Sigmoid colon (tissue), 7 donors: Measurements from ENCODE around the gene CMPK1. TPM values are rescaled to one million over a fixed set of nuclear protein-coding genes. Genes with fewer than 3 reads are reported as not detected.

Experiments
- DNase-seq: peaks from one replicate; pipeline ENCODE4 v3.0.0-alpha.2; 2019
- H3K27ac ChIP-seq, 4 donors: fragments of 200-600 bp; sonication (generic); one replicate each; pipeline ENCODE4 v1.5.1; 2016 to 2019; ENCODE audit warnings: mild to moderate bottlenecking in 1 of 4
- H3K27me3 ChIP-seq, 3 donors: fragments of 200-600 bp; sonication (generic); one replicate each; pipeline ENCODE4 v1.5.1; 2019; ENCODE audit warnings: mild to moderate bottlenecking in 1 of 3
- H3K36me3 ChIP-seq, 4 donors: fragments of 200-600 bp; sonication (generic); one replicate each; pipeline ENCODE4 v1.5.1; 2016 to 2019
- H3K4me1 ChIP-seq, 4 donors: fragments of 200-600 bp; sonication (generic); one replicate each; pipeline ENCODE4 v1.5.1; 2017 to 2019
- H3K4me3 ChIP-seq, 4 donors: fragments of 200-600 bp; sonication (generic); one replicate each; pipeline ENCODE4 v1.5.1; 2017 to 2019; ENCODE audit warnings: mild to moderate bottlenecking in 2 of 4, moderate library complexity in 1 of 4
- H3K9me3 ChIP-seq, 4 donors: fragments of 200-600 bp in 3 of 4; sonication (generic) in 3 of 4; one replicate each; pipeline versions ENCODE4 v1.5.1 to v1.6.1; 2013 to 2019
- EP300 ChIP-seq, 4 donors: sonication (generic); formaldehyde crosslinking; IDR thresholded peaks; one replicate each; pipeline ENCODE4 v1.6.1; 2017; ENCODE audit warnings: antibody characterized with exemption in 4 of 4
- POLR2A ChIP-seq, 2 donors: fragments of 450-650 bp; IDR thresholded peaks; one replicate each; pipeline ENCODE4 v1.6.1; 2016; ENCODE audit warnings: antibody characterized with exemption in 2 of 2, mild to moderate bottlenecking in 2 of 2, moderate library complexity in 2 of 2
- POLR2AphosphoS5 ChIP-seq, 4 donors: sonication (generic); formaldehyde crosslinking; IDR thresholded peaks; one replicate each; pipeline ENCODE4 v1.6.1; 2017; ENCODE audit warnings: antibody characterized with exemption in 4 of 4
- WGBS, 2 donors: extraction: QIAGEN DNeasy Blood & Tissue Kit; methylation state at CpG; one replicate each; pipeline ENCODE4 v1.1.7; 2013; 5-methylcytosine and 5-hydroxymethylcytosine counted together
- intact Hi-C: fragments of 100-400 bp; cut with DNase I; formaldehyde crosslinking; loops from one replicate; pipeline ENCODE4 v1.15.1; 2023
- polyA plus RNA-seq, 3 donors: library from polyadenylated mRNA; stranded (reverse); fragments of 200-250 nt; gene quantifications; one replicate each; pipeline ENCODE4 v1.2.3, GENCODE V29; 2013
- total RNA-seq, 4 donors: library from RNA; depleted of rRNA; stranded (reverse); fragments of >200 nt; gene quantifications; one replicate each; pipeline ENCODE4 v1.1.0, GENCODE V29; 2016
- TF ChIP-seq, protein P1 (sequence below), 4 experiments: fragments of 450-650 bp in 3 of 4; fragments of 200-600 bp in 1 of 4; IDR thresholded peaks; one replicate each; pipeline ENCODE4 v1.5.1; 2016 to 2019; ENCODE audit warnings: antibody characterized with exemption in 4 of 4, mild to moderate bottlenecking in 3 of 4, moderate library complexity in 2 of 4
- donor health status: healthy with polysubstance abuse.
- donor health status: Bipolar disorder and iron deficiency.
- donor health status: healthy.

The CMPK1 gene
- total and polyA plus RNA-seq, 7 donors: 94.1 to 250 (median 130) TPM

DNA sequence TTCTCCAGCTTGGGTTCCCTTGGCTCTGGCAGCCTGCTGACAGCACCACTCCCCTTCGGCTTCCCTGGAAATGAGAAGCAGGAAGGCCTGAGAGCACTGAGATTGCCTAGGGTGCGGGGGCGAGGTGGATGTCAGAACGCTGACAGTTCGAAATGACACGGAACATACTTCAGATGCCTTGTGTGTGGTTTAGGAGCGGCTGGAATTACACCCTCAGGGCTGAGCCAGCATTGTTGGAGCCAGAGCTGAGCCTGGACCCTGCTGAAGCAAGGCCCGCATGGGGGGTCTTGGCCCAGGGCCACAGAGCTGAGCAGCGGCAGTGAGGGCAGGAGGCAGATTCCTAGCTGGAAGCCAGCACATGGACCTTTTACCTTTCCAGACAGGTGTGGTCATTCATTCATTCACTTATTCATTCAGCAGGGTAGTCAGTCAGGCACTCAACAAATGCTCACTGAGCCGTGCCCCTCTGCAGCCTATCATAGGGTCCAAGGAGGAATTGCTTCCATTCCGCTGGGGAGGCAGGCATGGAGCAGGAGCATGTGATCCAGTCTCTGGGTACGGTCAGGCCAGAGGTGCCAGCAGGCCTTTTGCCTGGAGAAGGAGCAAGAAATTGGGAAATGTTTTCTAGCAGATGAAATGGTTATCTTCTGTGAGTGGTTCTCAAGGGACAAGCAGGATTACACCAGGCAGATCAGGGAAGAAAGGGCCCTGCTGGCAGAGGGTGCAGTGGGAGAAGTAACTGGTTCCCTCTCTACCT lies 75.9 kb downstream of the CMPK1 start:
- H3K4me3 ChIP-seq: no peak overlapping the region
- TF ChIP-seq POLR2AphosphoS5 (IDR thresholded peaks at IDR 0.05): no peak
- TF ChIP-seq, protein P1, sequence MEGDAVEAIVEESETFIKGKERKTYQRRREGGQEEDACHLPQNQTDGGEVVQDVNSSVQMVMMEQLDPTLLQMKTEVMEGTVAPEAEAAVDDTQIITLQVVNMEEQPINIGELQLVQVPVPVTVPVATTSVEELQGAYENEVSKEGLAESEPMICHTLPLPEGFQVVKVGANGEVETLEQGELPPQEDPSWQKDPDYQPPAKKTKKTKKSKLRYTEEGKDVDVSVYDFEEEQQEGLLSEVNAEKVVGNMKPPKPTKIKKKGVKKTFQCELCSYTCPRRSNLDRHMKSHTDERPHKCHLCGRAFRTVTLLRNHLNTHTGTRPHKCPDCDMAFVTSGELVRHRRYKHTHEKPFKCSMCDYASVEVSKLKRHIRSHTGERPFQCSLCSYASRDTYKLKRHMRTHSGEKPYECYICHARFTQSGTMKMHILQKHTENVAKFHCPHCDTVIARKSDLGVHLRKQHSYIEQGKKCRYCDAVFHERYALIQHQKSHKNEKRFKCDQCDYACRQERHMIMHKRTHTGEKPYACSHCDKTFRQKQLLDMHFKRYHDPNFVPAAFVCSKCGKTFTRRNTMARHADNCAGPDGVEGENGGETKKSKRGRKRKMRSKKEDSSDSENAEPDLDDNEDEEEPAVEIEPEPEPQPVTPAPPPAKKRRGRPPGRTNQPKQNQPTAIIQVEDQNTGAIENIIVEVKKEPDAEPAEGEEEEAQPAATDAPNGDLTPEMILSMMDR (IDR thresholded peaks at IDR 0.05): no peak
- no peak for TF ChIP-seq POLR2A (IDR thresholded peaks at IDR 0.05)
- TF ChIP-seq EP300 (IDR thresholded peaks at IDR 0.05): no peak
- intact Hi-C loops: no loop called here
- no peak for DNase-seq
- H3K27ac ChIP-seq: no peak overlapping the region
- no peaks in the 10 kb centered on the region for H3K4me1 ChIP-seq
- 83 to 92% methylated on average over 12 of the region's 12 CpGs for WGBS, 2 donors
- no peaks in the 10 kb centered on the region for H3K9me3 ChIP-seq
- peaks cover 0 to 4% (median 0%) of the 10 kb centered on the region in 3 donors for H3K27me3 ChIP-seq
- no peaks in the 10 kb centered on the region for H3K36me3 ChIP-seq

DNA sequence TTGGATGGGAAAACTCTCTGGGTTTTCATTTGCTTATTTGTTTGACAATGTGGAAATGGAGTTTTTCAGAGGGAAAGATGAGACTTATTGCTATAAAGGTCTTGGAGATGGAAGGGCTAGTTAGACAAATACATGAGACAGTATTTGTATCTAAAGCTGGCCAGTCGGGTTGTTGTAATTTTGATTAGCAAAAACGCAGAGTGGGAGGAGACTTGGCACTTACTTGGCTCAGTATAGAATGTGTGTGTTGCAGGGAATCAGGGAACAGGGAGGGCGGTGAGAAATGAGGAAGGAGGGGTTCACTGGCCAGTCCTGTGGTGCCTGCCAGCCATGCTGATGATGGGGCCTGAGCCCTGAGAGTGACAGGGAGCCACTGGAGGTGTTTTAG lies 76.5 kb downstream of the CMPK1 start:
- no peaks in the 10 kb centered on the region for H3K36me3 ChIP-seq
- H3K27me3 ChIP-seq: peaks cover 0 to 9% (median 2%) of the 10 kb centered on the region in 3 donors
- 48 to 70% methylated on average over 3 of the region's 3 CpGs for WGBS, 2 donors
- no peak overlapping the region for H3K4me3 ChIP-seq
- no peaks in the 10 kb centered on the region for H3K9me3 ChIP-seq
- H3K27ac ChIP-seq: no peak overlapping the region
- no peaks in the 10 kb centered on the region for H3K4me1 ChIP-seq
- intact Hi-C loops: no loop called here
- TF ChIP-seq POLR2AphosphoS5 (IDR thresholded peaks at IDR 0.05) (no peak), EP300 (IDR thresholded peaks at IDR 0.05) (no peak), POLR2A (IDR thresholded peaks at IDR 0.05) (no peak)
- TF ChIP-seq, protein P1 (IDR thresholded peaks at IDR 0.05): no peak
- DNase-seq: no peak

DNA sequence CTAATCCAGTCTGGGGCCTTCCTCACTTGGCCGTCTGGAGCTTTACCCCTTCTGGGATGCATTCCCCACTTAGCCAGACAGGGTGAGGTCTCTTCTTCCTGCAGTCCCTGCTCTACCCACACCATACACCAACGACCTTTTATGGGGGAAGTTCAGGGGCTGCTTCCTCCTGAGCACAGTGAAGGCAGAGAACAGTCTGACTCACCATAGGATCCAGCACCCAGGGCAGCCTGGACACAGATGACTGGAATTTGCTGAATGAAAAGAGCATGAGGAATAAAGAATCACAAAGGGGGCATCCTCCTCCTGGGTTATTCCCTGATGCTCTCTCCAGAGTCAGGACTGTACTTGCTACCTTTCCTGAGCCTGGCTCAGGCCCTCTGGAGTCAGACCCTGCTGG lies 77.8 kb downstream of the CMPK1 start:
- no peak for TF ChIP-seq POLR2AphosphoS5 (IDR thresholded peaks at IDR 0.05)
- TF ChIP-seq POLR2A (IDR thresholded peaks at IDR 0.05): no peak
- TF ChIP-seq EP300 (IDR thresholded peaks at IDR 0.05): no peak
- TF ChIP-seq, protein P1 (IDR thresholded peaks at IDR 0.05): no peak
- WGBS, 2 donors: 50 to 51% methylated on average over 2 of the region's 2 CpGs
- no peak overlapping the region for H3K27ac ChIP-seq
- H3K4me1 ChIP-seq: peaks cover 0 to under 1% (median 0%) of the 10 kb centered on the region in 4 donors
- peaks cover 6 to 22% (median 13%) of the 10 kb centered on the region in 3 donors for H3K27me3 ChIP-seq
- H3K4me3 ChIP-seq: no peak overlapping the region
- intact Hi-C loops: no loop called here
- H3K9me3 ChIP-seq: no peaks in the 10 kb centered on the region
- H3K36me3 ChIP-seq: no peaks in the 10 kb centered on the region
- DNase-seq: no peak

DNA sequence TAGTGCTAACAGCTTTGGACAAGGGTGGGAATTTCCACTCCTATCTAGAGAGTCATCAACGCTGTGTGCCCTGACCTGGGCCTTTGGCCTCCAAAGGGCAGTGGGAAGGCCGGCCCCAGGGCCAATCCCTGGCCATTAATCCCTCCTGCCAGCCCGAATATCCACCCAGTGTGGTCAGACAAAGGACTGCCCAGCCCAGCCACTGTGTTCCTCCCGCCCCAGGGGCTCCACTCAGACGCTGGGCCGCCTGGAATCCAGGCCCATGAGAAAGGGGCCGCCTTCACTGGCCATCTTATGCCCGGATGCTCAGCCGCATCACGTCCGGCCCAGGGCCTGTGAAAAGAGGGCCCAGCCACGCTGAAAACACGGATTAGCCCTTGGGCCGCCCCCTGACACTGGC lies 78.8 kb downstream of the CMPK1 start:
- H3K9me3 ChIP-seq: no peaks in the 10 kb centered on the region
- H3K4me1 ChIP-seq: peaks cover 0 to 9% (median 3%) of the 10 kb centered on the region in 4 donors
- intact Hi-C loops: no loop called here
- no peaks in the 10 kb centered on the region for H3K36me3 ChIP-seq
- WGBS, 2 donors: 94% methylated on average over 14 of the region's 14 CpGs
- H3K4me3 ChIP-seq: no peak overlapping the region
- TF ChIP-seq EP300 (IDR thresholded peaks at IDR 0.05) (no peak), POLR2A (IDR thresholded peaks at IDR 0.05) (no peak), POLR2AphosphoS5 (IDR thresholded peaks at IDR 0.05) (no peak)
- TF ChIP-seq, protein P1 (IDR thresholded peaks at IDR 0.05): no peak
- peaks cover 16 to 27% (median 20%) of the 10 kb centered on the region in 3 donors for H3K27me3 ChIP-seq
- DNase-seq: no peak
- H3K27ac ChIP-seq: no peak overlapping the region
